ENCODE results near the gene FLNA. TPM values are rescaled to one million over a fixed set of nuclear protein-coding genes. Genes with fewer than 3 reads are reported as not detected.

Gene FLNA
- total and polyA plus RNA-seq, 9 of the 15 experiments (the other 6 are each of a cell fraction or from before 2014, with no cell fraction given), result 6.2 to 735 (median 135) TPM

DNA sequence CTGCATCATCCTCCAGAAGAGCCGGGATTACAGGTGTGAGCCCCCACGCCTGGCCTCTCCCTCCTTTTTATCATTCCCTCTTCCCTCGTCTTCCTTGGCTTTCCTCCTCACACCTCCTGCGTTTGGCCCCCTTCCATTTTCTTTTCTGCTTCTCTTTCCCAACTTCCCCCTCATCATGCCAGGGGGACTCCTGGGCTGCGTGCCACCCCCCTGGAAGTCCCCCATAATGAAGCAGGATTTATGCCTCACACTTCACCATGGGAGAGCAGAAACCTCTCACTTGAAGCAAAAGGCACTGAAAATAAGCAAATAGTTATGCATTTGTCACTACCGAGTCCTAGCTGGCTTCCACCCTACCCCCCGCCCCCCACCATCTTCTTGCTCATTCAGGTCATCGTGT lies 71.0 kb downstream of the FLNA start:
- in situ Hi-C loops (cut with MboI) (loop anchor here (25.0 kb wide), 1 partner anchor 91 kb away; the partner anchor contains the start of gene OPN1MW2), intact Hi-C loops (cut with micrococcal nuclease) (no loop called here)
- no peaks in the 10 kb centered on the region for H3K27me3 ChIP-seq (ENCODE audit: control insufficient read depth in 2 of 2, insufficient read depth in 2 of 2, low read length in 2 of 2)
- ChIA-PET CTCF (ENCODE audit: low intra/inter-chr PET ratio) (no interaction called here), POLR2A (no interaction called here)
- no peak overlapping the region for H3K27ac ChIP-seq (ENCODE audit: extremely low read depth, low read depth, low read length)
- ATAC-seq, result no peak
- TF ChIP-seq NCOA4 (IDR thresholded peaks at IDR 0.05; ENCODE audit: partially characterized antibody) (no peak), CBX3 (IDR thresholded peaks at IDR 0.05; ENCODE audit: borderline replicate concordance in 1 of 2, low read length in 2 of 2) (no peak), AFF1 (IDR thresholded peaks at IDR 0.05; ENCODE audit: low read depth in 1 of 2, partially characterized antibody in 2 of 2) (no peak), TFE3 (CRISPR knock-in tag; IDR thresholded peaks at IDR 0.05) (no peak), HINFP (tag; conservative IDR thresholded peaks at IDR 0.05; ENCODE audit: low read depth) (no peak), SNRNP70 (optimal IDR thresholded peaks at IDR 0.05; ENCODE audit: low read depth, low read length) (no peak), ZNF445 (CRISPR knock-in tag; IDR thresholded peaks at IDR 0.05; ENCODE audit: low read depth) (no peak), CHD1 (IDR thresholded peaks at IDR 0.05; ENCODE audit: low read length) (no peak), ARID1B (IDR thresholded peaks at IDR 0.05) (no peak), KLF13 (tag; IDR thresholded peaks at IDR 0.05; ENCODE audit: borderline replicate concordance, low read depth) (no peak)
- TF ChIP-seq, protein P1, sequence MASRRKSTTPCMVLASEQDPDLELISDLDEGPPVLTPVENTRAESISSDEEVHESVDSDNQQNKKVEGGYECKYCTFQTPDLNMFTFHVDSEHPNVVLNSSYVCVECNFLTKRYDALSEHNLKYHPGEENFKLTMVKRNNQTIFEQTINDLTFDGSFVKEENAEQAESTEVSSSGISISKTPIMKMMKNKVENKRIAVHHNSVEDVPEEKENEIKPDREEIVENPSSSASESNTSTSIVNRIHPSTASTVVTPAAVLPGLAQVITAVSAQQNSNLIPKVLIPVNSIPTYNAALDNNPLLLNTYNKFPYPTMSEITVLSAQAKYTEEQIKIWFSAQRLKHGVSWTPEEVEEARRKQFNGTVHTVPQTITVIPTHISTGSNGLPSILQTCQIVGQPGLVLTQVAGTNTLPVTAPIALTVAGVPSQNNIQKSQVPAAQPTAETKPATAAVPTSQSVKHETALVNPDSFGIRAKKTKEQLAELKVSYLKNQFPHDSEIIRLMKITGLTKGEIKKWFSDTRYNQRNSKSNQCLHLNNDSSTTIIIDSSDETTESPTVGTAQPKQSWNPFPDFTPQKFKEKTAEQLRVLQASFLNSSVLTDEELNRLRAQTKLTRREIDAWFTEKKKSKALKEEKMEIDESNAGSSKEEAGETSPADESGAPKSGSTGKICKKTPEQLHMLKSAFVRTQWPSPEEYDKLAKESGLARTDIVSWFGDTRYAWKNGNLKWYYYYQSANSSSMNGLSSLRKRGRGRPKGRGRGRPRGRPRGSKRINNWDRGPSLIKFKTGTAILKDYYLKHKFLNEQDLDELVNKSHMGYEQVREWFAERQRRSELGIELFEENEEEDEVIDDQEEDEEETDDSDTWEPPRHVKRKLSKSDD (conservative IDR thresholded peaks at IDR 0.05; ENCODE audit: low read length), result no peak
- no peak for FAIRE-seq
- H3K9me1 ChIP-seq (ENCODE audit: control insufficient read depth, insufficient read depth, low read length), result no peaks in the 10 kb centered on the region
- no peak overlapping the region for H3K9ac ChIP-seq (ENCODE audit: insufficient read depth in 1 of 2, low read depth in 2 of 2, low read length in 2 of 2)
- H3K9me3 ChIP-seq (replicated peaks; ENCODE audit: control insufficient read depth, insufficient read depth, low read depth, low read length), result no peaks in the 10 kb centered on the region
- H3K4me2 ChIP-seq (ENCODE audit: insufficient read depth, low read length), result no peak overlapping the region
- H3K4me3 ChIP-seq, result no peak overlapping the region
- no peaks in the 10 kb centered on the region for H3K36me3 ChIP-seq (ENCODE audit: control insufficient read depth, insufficient read depth, low read length)
- H2AFZ ChIP-seq (ENCODE audit: low read depth, low read length), result no peak overlapping the region
- WGBS (ENCODE audit: insufficient coverage, low coverage, missing lambda C conversion rate), result 47% methylated on average over 8 of the region's 8 CpGs
- no peak for DNase-seq (ENCODE audit: extremely low read depth in 1 of 4, low spot score in 3 of 4)
- peaks cover 0 to 1% of the 10 kb centered on the region in 2 experiments; a peak in 3 of 5 replicates for H3K4me1 ChIP-seq (replicated peaks in 1 of 2; ENCODE audit: control insufficient read depth in 2 of 2, insufficient read depth in 2 of 2, low read length in 2 of 2)
- no peaks in the 10 kb centered on the region for H3K79me2 ChIP-seq (ENCODE audit: control insufficient read depth, insufficient read depth, low read length)
- BruUV-seq (replicated peaks), result no TSS peak
- no peaks in the 10 kb centered on the region for H4K20me1 ChIP-seq (replicated peaks; ENCODE audit: control insufficient read depth, insufficient read depth, low read length)
